ENCODE measurements around the gene GMDS. TPM values are rescaled to one million over a fixed set of nuclear protein-coding genes. Genes with fewer than 3 reads are reported as not detected.

GMDS gene
- total RNA-seq, 2 donors from 2014 or later: 25.4 to 29.5 TPM

DNA sequence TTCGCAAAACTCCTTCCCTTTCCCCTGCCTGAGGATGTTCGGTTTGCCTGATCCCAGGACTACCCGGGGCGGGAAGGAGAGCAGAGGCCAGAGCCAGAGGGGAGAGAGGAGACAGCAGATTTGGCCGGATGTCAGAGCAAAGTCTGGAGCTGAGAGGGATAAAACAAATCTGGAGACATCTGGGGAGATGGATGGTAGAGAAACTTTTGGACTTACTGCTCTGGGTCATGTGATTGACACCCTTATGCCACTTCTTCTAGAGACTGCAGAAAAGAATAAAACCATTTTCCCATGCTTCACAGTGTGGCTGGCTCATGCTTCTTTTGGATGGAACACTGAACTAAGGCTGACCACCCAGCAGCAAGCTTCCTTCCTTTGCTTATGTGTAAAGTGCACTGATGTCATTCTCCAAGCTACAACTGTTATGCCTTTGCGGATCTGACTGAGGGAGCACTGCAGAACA lies 461.0 kb downstream of the GMDS start:
- no peaks in the 10 kb centered on the region for H3K9me3 Mint-ChIP-seq
- no peaks in the 10 kb centered on the region for H3K27me3 Mint-ChIP-seq (ENCODE audit: insufficient read depth)
- peaks cover 4% of the 10 kb centered on the region for H3K4me1 ChIP-seq (ENCODE audit: control insufficient read depth, insufficient read depth, low read length)
- no peaks in the 10 kb centered on the region for H3K27me3 ChIP-seq (ENCODE audit: control insufficient read depth, insufficient read depth, low read length, poor library complexity, severe bottlenecking)
- H3K27ac Mint-ChIP-seq: no peak overlapping the region
- WGBS, 2 experiments (ENCODE audit: insufficient coverage in 1 of 2, insufficient read length in 1 of 2): 91% methylated on average over 6 of the region's 6 CpGs; no CpG with 5 or more reads in 1 of the 2 experiments
- DNase-seq: no peak
- peaks cover 6% of the 10 kb centered on the region for H3K4me1 Mint-ChIP-seq
- no peaks in the 10 kb centered on the region for H3K36me3 ChIP-seq (ENCODE audit: control insufficient read depth, insufficient read depth, low read length)
- H3K36me3 Mint-ChIP-seq (ENCODE audit: low read depth): no peaks in the 10 kb centered on the region
- no peak overlapping the region for H3K9ac ChIP-seq (ENCODE audit: extremely low read depth, low read length, poor library complexity, severe bottlenecking)
- no peaks in the 10 kb centered on the region for H3K9me3 ChIP-seq (ENCODE audit: control insufficient read depth, low read length)
- no peak overlapping the region for H3K27ac ChIP-seq (ENCODE audit: low read depth, low read length)
- no peak overlapping the region for H3K4me3 Mint-ChIP-seq
- H3K4me3 ChIP-seq (ENCODE audit: low read length): no peak overlapping the region
- TF ChIP-seq, protein P1, sequence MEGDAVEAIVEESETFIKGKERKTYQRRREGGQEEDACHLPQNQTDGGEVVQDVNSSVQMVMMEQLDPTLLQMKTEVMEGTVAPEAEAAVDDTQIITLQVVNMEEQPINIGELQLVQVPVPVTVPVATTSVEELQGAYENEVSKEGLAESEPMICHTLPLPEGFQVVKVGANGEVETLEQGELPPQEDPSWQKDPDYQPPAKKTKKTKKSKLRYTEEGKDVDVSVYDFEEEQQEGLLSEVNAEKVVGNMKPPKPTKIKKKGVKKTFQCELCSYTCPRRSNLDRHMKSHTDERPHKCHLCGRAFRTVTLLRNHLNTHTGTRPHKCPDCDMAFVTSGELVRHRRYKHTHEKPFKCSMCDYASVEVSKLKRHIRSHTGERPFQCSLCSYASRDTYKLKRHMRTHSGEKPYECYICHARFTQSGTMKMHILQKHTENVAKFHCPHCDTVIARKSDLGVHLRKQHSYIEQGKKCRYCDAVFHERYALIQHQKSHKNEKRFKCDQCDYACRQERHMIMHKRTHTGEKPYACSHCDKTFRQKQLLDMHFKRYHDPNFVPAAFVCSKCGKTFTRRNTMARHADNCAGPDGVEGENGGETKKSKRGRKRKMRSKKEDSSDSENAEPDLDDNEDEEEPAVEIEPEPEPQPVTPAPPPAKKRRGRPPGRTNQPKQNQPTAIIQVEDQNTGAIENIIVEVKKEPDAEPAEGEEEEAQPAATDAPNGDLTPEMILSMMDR (conservative IDR thresholded peaks at IDR 0.05): no peak

DNA sequence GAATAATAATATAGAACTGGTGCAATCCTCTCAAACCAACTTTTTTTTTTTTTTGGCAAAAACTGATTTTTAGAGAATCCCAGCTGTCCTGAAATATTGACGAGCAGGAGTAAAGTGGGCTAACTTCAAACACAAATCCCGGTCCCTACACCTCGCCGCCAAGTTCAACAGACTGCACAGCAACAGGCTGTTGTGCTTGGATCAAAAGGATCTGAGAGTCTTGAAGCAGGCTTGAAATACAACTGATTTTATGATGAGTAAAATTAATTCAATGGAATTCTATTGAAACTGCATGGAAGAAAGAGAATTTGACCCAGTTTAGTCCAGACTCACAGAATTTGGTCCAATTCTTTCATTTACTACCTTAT lies 463.6 kb downstream of the GMDS start:
- Histone ChIP-seq H3K9ac (ENCODE audit: extremely low read depth, low read length, poor library complexity, severe bottlenecking) (no peak overlapping the region), H3K9me3 (ENCODE audit: control insufficient read depth, low read length) (no peaks in the 10 kb centered on the region), H3K4me1 (ENCODE audit: control insufficient read depth, insufficient read depth, low read length) (peaks cover 9% of the 10 kb centered on the region), H3K4me3 (ENCODE audit: low read length) (no peak overlapping the region), H3K27ac (ENCODE audit: low read depth, low read length) (no peak overlapping the region), H3K36me3 (ENCODE audit: control insufficient read depth, insufficient read depth, low read length) (no peaks in the 10 kb centered on the region), H3K27me3 (ENCODE audit: control insufficient read depth, insufficient read depth, low read length, poor library complexity, severe bottlenecking) (no peaks in the 10 kb centered on the region)
- no peaks in the 10 kb centered on the region for H3K9me3 Mint-ChIP-seq
- TF ChIP-seq, protein P1 (conservative IDR thresholded peaks at IDR 0.05): no peak
- no peak overlapping the region for H3K4me3 Mint-ChIP-seq
- WGBS, 2 experiments (ENCODE audit: insufficient coverage in 1 of 2, insufficient read length in 1 of 2): 94 to 96% methylated on average over 4 of the region's 4 CpGs
- no peaks in the 10 kb centered on the region for H3K36me3 Mint-ChIP-seq (ENCODE audit: low read depth)
- peaks cover 21% of the 10 kb centered on the region for H3K4me1 Mint-ChIP-seq
- H3K27me3 Mint-ChIP-seq (ENCODE audit: insufficient read depth): no peaks in the 10 kb centered on the region
- DNase-seq: no peak
- H3K27ac Mint-ChIP-seq: no peak overlapping the region

DNA sequence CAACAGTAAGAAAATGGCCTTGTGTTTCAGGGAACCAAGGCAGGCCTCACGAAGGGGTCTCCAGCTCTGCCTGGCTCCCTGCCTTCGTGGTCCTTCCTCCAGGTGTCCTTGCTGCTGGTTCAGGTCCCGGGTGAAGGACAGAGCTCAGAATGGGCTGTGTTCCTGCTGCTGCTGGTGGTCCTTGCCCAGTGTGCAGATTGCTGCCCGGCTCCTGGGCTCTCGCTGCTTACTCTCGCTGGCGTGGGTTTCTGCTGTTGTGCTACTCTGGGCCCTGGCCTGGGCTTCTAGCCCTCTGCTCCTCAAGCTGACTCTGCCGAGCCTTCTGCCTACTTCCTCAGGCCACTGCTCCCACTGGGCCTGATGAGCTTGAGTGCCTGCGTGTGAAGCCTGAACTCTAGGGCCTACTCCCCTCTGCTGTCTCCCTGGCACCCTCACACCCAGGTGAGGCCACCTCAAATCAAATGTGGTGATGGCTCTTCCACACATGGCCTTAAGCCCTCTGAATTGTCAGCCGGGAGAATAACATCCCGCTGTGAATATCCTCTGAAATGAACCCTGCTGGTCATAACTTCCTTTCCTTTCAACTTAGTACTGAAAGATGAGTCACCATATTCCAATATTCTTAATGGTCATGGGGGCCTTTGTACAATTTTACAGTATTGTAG lies 464.1 kb downstream of the GMDS start:
- H3K27me3 ChIP-seq (ENCODE audit: control insufficient read depth, insufficient read depth, low read length, poor library complexity, severe bottlenecking): no peaks in the 10 kb centered on the region
- TF ChIP-seq, protein P1 (conservative IDR thresholded peaks at IDR 0.05): peak; percentile 19
- peaks cover 9% of the 10 kb centered on the region for H3K4me1 ChIP-seq (ENCODE audit: control insufficient read depth, insufficient read depth, low read length)
- Mint-ChIP-seq H3K27ac (peak overlapping the region; percentile 58), H3K9me3 (no peaks in the 10 kb centered on the region), H3K4me3 (no peak overlapping the region), H3K4me1 (peaks cover 21% of the 10 kb centered on the region), H3K36me3 (ENCODE audit: low read depth) (no peaks in the 10 kb centered on the region), H3K27me3 (ENCODE audit: insufficient read depth) (no peaks in the 10 kb centered on the region)
- no peaks in the 10 kb centered on the region for H3K9me3 ChIP-seq (ENCODE audit: control insufficient read depth, low read length)
- no peak overlapping the region for H3K27ac ChIP-seq (ENCODE audit: low read depth, low read length)
- H3K4me3 ChIP-seq (ENCODE audit: low read length): no peak overlapping the region
- no peaks in the 10 kb centered on the region for H3K36me3 ChIP-seq (ENCODE audit: control insufficient read depth, insufficient read depth, low read length)
- DNase-seq: peak; percentile 53
- H3K9ac ChIP-seq (ENCODE audit: extremely low read depth, low read length, poor library complexity, severe bottlenecking): no peak overlapping the region
- WGBS, 2 experiments (ENCODE audit: insufficient coverage in 1 of 2, insufficient read length in 1 of 2): 91 to 99% methylated on average over 9 to 11 of the region's 11 CpGs

Measured in endodermal cell (in vitro differentiated cells).